ENCODE data around the gene NCK2.

The NCK2 gene

DNA sequence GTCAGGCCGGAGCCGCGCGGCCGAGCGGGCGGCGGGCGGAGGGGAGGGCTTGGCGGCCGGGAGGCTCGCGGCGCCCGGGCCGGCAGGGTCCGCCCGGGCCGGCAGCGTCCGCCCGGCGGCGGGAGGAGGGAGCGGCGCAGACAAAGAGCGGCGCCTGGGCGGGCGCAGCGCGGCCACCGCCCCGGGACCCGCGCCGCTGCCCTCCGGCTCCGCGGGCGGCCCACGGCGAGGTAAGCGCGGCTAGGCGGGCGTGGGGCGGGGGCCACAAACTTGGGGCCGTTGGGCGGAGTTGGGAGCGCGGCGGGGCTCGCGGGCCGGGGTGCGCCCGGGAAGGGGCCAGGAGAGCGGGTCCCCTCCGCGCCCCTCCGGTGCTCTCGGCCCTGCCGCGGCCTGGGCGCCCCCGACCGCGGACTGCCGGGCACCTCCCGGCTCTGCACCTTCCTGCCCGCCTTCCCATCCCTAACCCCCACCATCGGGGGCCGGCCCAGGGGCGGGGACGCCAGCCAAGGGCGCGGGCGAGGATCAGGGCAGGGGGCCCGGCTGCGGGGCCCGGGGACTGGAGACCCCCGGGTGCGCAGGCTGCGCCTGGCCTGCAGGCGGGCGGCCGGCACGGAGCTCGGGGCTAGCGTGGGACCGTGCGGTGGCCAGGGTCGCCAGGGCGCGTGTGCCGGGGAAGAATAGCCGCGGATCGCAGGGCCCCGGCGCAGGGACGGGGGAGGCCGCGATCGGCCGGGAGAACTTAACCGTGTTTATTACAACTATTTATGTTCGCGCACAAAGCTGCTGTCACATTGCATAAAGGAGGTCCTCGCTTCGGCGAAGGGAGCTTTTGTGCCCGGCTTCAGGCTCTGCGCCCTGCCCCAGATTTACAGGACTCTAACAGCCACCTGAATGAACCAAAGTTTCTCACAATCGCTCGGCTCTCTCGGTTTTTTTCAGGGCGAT, at the start of gene NCK2:
Gene NCK2 (plus strand): TSS at position 4 of the 945 bp plus-strand sequence. CDS start 110,152 bp downstream, outside the sequence.
- no peak for DNase-seq

DNA sequence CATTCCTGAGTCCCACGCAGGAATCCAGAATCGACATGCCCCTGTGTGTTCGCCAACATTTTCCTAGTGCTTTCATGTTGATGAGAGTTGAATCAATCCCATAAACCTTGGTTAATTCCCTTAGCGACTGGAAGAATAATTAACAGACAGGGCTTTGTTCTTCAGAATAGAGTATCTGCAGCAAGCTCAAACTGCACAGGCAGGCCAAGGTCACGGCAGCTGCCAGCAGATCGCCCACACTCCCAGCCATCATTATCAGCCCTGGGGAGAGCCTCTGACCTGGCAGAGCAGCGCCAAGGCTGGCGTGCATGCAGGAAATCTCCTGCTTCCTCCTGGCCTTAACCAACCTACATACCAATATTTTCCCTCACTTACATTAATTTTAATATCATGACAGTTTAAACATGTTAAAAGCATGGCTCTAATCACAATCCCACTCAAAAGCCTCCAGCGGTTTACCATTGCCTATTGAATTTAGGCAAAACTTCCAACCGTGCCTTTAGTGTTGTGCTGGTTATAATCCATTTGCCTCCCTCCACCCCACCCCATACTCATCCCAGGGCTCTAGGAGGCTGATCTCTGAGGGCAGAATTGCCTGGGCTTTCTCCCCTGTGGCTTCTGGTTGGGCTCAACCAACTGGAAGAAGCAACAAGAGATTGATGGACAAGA, 46.8 kb upstream of the NCK2 start:
- no peak for DNase-seq

DNA sequence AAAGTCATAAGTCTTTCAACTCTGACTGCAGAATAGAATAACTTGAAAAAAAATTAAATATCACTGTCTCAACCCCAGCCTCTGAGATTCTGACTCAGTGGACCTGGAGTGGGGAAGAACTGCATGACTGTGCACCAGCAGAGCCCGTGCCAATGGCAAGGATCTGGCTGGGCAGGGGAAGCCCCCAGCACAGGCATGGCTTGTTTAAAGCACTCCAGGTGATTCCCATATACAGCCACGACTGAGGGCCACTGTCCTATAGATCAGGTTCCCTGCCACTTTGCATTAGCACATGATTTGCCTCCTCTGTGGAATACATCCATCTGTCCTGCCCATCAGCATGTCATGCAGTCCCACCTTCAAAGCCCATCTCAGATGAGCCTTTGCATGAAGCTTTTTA, 45.9 kb upstream of the NCK2 start:
- DNase-seq: no peak

DNA sequence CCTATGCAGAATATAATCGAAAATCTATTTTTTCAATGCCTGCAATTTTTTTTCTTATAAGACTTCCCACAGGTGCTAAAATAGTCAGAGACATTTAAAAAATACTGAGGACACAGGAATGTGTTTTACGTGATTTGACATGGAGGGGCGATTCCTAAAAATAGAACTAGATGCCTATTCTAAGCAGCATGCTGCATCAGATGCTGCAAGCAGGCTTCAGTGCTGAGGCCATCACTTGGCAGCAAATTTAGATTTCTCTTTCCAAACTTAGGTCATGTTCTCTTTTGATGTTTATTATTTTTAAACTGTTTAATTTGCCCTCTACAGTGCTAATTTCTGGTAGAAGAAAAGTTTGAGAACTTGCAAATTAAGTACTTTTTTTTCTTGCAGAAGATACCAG, 43.7 kb upstream of the NCK2 start:
- DNase-seq: no peak

DNA sequence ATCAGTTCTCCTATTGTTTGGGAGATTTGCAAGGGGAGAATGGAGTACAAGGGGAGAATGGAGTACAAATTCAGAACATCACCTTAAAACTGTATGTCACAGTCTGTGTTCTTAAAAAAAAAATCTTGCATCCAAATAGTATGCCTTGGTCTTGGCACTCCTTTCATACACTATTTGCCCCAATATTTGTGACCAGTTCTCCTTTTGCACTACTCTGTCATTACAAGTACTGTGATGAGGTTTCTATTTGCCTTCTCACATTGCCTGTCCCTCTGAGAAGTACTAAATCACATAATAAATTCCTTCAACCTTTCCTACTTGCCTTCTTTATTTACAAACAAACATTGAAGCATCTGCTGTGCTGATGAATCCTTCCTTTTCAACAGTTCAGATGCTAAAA, 36.0 kb upstream of the NCK2 start:
- DNase-seq: no peak

DNA sequence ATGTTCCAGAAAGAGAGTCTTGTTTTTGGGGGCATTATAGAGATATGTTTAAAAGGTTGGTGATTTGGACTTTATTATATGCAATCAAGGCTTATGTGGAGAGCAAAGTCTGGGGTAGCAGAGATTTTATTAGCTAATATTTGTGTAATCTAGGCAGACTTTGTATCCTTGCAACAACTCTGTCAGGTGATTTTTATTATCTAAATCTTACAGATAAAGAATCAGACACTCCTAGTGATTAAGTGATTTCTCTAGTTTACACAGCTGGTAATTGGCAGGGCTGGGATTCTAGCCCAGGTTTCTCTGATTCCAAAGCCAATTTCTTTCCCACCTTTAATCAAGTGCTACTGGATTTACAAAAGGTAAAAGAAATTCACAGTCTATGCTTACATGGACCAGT, 33.3 kb upstream of the NCK2 start:
- DNase-seq: no peak

DNA sequence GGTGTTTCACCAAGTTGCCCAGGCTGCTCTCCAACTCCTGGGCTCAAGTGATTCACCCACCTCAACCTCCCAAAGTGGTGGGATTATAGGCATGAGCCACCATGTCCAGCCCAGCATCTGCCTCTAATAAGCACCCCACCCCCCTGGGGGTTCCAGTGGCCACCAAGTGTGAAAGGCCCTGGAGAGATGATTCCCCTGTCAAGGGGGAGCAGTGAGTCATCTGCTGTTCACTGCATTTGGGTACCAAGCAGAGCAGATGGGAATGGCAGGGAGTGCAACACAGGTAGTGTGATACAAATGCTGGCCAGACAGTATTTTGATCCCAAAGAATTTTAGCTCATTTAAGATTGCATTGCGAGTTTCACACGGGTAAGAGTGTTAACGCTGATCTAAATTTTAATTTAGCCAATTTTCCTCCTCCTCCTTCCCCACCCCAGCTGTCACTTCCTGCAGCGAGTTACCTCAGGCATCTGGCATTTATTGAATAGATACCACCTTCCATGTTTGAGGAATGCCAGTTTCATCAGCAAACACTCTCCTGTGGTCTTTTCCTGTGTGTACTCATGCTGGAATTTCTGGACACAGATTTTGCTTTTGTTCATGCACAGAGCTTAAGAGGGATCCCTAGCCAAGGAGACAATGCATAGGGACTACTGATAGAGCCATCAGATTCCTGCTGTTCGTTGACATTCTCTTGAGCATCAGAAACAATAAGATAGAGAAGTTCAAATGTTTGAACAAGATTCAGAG, 32.4 kb upstream of the NCK2 start:
- no peak for DNase-seq

DNA sequence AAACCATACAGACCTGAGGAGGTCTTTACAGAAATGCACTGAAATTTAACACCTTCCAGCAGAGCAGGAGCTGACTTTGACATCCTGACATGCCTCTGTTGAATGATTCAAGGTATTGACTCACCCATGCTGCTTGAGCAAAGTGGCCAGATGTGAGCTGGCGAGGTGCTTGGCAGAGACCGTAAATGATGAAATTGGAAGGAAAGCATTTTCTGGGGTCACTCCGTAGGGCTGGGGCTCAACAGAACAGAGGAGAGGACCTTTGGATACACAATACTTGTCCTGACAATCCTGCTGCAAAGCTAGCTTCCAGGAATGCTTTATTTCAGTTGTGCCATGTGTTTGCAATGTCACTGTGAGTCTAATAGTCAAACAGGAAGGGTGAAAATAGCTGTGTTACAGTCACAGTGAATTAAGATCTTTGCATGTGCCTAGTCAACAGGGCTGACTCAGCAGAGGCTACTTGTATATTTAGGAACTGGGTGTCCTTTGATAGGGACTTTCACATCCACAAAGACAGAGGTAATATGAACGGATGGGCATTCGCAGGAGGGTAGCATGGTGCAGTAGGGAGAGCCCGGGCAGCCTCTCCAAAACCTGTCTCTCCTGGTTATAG, 31.6 kb upstream of the NCK2 start:
- no peak for DNase-seq

DNA sequence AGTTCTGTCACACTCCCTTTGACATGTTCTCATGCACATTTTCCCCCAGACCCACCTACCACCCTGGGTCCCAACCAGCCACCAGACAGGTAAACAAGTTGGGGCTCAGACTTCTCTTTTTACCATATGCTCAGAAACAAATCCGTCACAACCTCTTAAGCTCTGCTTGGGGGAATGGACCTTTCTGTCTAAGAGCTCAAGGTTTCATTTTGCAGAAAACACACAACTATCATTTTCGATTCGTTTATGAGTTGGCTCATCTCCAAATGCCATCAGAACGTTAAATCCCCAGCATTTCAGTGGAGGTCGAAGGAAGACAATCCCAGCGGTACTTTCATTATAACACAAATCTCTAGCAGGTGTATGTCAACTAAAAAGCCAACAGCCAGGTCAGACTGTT, 30.6 kb upstream of the NCK2 start:
- no peak for DNase-seq

DNA sequence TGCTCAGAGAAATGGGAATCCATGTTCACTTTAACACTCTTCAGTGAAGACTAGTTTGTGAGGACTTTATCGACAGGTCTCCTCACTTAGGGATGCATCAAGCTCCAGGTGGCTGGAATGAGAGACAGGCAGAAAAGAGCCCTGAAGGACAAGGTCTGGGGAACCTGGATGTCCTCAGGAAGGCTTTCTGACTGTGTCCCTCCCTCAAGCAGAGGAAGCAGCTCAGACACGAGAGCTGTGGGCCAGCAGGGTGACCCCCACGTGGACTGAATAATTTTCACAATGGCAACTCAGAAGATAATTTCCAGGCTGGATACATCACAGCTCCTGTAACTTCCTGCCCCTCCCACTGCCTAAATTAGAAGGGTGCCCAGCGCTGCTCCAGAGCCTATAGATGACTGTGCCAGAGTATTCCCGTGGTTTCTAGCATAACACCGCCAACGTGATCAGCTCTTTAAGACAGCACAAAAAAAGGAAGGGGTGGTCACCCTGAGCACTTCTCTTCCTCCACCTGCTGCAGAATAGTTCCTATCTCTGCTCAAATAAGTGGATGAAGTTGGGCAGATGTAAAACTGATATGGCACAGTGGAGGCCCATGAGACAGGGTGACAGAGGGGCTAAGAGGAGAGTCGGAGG, 25.7 kb upstream of the NCK2 start:
- DNase-seq: no peak

DNA sequence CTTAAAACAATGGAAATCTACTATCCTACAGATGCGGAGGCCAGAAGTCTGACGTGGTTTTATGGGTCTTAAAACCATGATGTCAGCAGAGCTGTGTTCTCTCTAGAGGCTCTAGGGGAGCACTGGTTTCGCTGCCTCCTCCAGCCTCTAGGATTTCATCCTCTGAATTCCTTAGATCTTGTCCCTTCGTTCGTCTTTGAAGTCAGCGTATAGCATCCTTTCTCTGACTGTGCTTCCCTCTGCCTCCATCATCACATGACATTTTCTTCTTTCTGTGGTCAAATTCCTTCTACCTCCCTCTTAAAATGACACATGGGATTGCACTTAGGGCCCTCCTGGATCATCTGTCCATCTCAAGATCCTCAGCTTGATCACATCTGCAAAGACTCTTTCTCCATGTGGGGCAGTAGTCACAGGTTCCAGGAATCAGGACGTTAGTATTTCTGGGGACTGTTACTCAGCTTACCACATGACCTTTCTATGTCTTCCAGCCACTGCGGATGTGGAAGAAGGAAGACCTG, 22.7 kb upstream of the NCK2 start:
- no peak for DNase-seq

DNA sequence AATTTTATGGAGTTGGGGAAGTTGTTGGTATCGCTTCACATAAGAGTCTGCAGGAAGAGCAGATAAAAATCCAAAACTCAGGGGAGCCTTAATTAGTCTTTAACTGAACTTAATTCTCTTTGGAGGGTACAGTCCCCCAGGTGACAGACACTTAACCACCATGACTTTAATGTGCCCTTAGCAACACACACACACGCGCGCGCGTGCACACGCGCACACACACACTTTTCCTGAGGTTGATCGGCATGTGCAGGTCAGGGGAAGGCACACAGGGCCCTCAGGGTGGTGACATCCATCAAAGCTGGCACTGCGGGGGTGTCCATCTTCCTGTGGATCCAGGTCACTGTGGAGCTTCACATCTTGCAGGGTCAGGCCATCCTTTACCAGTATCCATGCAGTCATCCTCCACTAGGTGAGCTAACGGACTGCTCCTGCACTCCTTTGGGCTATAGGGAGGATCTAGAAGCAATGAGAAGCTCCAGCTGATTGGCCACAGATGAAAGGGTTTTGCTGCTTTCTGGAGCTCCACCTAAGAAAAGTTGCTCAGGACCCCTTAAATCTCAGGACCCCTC, 21.9 kb upstream of the NCK2 start:
- no peak for DNase-seq

DNA sequence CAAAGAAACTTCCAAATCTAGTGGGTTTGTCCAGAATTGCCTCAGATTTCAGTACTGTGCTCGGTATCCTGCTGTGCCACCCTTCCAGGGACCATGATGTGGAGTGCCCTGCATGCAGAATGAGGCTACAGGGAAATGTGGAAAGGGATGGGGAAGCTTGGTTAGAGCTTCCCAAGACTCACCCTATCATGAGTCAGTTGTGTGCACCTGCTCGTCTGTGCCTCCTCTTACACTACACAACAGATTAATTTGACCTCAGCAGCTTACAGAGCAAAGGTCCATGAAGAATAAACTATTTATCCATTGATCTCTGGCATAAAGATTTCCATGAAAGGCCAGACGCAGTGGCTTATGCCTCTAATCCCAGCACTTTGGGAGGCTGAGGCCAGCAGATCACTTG, 21.3 kb upstream of the NCK2 start:
- DNase-seq: no peak

DNA sequence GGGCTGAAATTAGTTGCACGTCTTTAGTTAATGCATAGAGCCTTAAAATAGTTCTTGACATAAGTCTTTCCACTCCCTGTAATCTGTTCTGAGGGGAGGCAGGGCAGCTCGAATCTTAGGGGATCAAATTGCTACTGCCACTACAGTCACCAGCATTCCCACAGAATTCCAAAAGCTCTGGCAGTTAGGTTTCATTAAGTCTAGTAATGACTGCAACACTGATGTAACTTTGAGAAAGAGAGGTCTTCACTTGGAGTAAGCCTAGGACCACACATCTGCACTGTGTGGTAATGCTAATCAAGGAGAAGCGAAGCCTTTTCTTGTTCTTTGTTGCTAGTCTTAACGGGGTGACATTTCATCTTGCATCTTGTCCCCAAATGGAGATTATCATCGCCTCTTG, 19.3 kb upstream of the NCK2 start:
- no peak for DNase-seq

DNA sequence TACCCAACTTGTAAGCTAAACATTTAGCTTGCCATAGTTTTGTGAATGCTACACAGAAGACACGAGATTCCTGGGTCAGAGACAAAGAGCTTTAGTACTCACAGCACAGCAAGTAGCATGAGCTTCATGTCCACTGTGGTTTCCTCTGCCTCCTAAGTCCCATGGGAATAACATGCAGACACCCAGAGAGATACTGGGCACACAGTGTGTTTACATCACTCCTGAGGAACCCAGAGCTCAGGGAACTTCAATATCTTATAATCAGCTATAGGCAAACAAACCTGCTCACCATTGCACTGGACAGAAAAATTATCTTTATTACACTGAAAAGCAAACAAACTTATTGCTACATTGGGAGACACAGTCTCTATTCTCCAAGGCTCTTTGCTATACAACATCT, 14.5 kb upstream of the NCK2 start:
- no peak for DNase-seq

DNA sequence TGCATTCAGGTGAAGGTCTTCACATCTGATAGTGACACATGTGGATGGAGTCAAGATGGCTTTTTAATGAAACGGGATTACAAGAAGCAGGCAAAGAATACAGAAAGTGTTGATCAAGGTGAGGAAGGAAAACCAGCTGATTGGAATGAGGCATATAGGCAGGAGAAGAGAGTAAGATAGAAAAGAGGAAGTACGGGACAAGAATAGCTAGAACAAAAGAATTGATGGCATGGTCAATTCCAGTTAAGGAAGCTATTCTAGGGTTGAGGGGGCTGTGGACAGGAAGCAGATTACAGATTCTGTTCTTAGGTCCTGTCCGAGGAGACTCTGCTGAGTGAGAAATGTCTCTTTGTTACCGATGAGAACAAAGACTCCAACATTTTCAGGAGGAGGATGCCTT, 13.2 kb upstream of the NCK2 start:
- no peak for DNase-seq

DNA sequence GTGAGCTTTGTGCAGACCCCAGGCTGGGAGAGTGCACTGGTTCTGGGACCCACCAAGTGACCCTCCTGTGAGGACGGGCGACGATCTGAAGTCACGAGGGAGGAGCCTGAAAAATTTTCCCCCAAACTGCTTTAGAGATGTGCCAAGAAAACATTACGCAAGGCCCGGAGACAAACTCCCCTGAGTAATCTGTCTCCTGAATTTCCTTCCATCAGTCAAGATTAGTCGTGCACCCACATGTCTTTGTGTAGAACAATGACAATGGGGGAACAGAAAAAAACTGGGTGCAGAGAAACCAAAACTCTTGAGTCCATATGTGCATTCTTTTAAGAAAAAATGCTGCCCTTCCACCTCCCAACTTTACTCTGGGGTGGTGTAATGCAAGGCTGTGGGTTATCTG, 12.6 kb upstream of the NCK2 start:
- DNase-seq: no peak

DNA sequence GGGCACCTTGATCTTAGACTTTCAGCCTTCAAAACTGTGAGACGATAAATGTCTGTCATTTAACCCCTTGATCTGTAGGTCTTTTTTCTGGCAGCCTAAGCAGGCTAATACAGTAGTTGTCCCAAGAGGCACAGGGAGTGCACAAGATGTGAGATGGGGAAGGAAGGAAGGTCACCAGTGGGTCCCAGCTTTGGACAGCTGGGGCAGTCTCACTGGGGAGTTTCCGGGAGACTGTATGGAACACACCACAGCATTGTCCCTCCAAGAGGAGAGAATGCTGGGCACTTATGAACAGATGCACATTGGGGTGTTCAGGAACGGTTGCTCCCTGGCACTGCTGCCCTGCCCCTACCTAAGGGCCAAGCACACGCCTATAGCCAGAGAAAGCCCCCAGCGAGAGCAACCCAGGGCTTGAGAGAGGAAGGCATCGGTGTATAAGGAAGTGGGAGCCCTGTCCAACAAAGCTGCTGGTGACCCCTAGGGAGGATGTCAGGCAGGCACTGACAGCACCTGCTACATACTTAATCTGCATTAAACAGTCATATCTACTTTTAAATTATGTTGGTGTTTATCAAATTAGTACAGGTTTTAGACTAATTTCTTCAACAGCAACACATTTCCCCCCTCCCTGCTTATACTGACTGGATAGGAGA, 11.6 kb upstream of the NCK2 start:
- DNase-seq: no peak

DNA sequence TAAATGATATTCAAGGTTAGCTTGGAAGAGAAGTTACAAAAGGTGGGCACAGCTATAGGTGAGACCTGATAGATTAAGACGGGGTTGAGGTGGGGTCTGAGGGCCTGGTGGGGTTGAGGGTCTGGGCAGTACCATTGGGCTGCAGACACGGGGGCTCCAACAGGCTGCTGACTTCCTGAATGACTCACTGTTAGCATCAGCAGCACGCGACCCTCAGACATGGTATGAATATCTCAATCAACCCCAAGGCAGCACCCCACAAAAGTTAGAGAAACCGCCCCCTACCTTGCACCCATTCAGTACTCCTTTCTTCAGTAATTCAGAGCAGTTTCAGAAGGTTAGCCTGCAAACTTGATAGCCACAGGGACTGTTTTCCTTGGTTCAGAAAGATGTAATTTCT, 10.8 kb upstream of the NCK2 start:
- no peak for DNase-seq

DNA sequence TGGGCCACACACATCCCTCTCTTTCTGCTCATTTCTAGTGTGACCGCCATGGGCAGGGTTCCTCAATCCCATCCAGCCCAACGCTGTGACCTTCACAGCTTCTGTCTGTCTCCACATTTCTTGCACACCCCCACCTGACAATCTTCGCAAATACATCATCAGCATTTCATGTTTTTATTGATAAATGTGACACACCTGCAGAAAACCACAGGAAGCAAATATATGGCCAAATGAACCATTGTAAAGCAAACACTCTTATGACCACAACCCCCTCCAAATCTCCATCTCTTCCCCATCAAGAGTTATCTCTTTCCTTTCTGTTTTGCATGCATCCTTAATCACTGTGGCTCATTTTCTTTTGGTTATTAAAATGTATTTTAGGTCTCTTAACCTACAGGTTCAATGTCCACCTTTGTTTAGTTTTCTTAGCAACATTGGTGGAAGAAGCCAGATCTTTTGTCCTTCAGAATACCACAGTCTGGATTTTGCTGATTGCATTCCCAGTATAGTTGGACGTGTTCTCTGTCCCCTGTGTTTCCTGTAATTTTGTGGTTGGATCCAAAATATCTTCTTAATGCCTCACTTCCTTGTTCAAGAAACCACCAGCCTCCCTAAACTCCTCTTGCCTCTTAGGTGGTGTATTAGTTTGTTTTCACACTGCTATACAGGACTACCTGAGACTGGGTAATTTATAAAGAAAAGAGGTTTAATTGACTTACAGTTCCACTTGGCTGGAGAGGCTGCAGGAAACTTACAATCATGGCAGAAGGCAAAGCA, 9.8 kb upstream of the NCK2 start:
- DNase-seq: no peak

DNA sequence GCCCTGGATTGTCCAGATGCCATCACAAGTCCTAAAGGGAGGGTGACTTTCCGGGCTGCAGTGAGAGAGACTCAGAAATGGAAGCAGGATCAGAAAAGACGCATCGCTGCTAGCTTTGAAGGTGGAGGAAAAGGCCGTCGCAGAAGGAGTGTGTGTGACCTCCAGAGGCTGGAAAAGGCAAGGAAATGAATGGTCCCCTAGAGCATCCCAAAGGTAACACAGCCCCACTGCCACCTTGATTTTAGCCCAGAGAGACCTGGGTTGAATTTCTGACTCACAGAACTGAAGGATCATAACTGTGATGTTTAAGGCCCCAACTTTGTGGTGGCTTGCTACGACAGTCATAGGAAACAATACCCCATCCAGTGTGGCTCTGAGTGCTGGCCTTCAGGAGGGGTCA, 8.6 kb upstream of the NCK2 start:
- DNase-seq: no peak

All from DMS 273 treated with DMSO at 0.1 percent for 48 hours (cell line).